HepG2 (cell line): Measurements from ENCODE around the gene CHIC2. TPM values are rescaled to one million over a fixed set of nuclear protein-coding genes. Genes with fewer than 3 reads are reported as not detected.

Experiments used
- AGO1 ChIP-seq: fragments of 200-400 bp; formaldehyde crosslinking; IDR thresholded peaks from 2 replicates; pipeline ENCODE4 v1.6.1; 2017; ENCODE audit warnings: mild to moderate bottlenecking, low read depth, low read length, moderate library complexity; ENCODE audit not compliant: poor library complexity, severe bottlenecking
- GLI4 ChIP-seq: sonication (generic); formaldehyde crosslinking; IDR thresholded peaks from 2 replicates; pipeline ENCODE4 v1.5.1; 2020; ENCODE audit warnings: missing genetic modification reagents, mild to moderate bottlenecking, moderate library complexity, borderline replicate concordance
- HNRNPLL ChIP-seq: fragments of 200-400 bp; formaldehyde crosslinking; IDR thresholded peaks from 2 replicates; pipeline ENCODE4 v1.6.1; 2017; ENCODE audit warnings: mild to moderate bottlenecking, low read depth, low read length; ENCODE audit not compliant: poor library complexity, severe bottlenecking
- LCORL ChIP-seq, 2 experiments: fragments of 450-650 bp in 1 of 2; sonication (generic) in 1 of 2; formaldehyde crosslinking in 1 of 2; IDR thresholded peaks; 2 replicates each; pipeline versions ENCODE4 v1.5.0 to v1.6.1; 2017 to 2020; ENCODE audit warnings: antibody characterized with exemption in 1 of 2, missing genetic modification reagents in 1 of 2
- NONO ChIP-seq, 2 experiments: fragments of 450-650 bp in 1 of 2; sonication (generic) in 1 of 2; formaldehyde crosslinking in 1 of 2; IDR thresholded peaks in 1 of 2; conservative IDR thresholded peaks in 1 of 2; 2 replicates each; pipeline versions ENCODE4 v1.6.1 to v1.8.0; 2017 to 2022; ENCODE audit warnings: mild to moderate bottlenecking in 1 of 2, missing genetic modification reagents in 1 of 2, moderate library complexity in 1 of 2
- NR2F2 ChIP-seq: IDR thresholded peaks from 2 replicates; pipeline ENCODE4 v1.6.1; 2012; ENCODE audit warnings: low read depth, inconsistent platforms, borderline replicate concordance
- TARDBP ChIP-seq: sonication (generic); formaldehyde crosslinking; IDR thresholded peaks from 2 replicates; pipeline ENCODE4 v1.8.0; 2022; ENCODE audit warnings: mild to moderate bottlenecking, missing genetic modification reagents
- ZNF256 ChIP-seq: sonication (generic); formaldehyde crosslinking; conservative IDR thresholded peaks from 2 replicates; pipeline ENCODE4 v1.4.0; 2020; ENCODE audit warnings: missing genetic modification reagents
- ZNF607 ChIP-seq: sonication (generic); formaldehyde crosslinking; IDR thresholded peaks from 2 replicates; pipeline ENCODE4 v1.5.1; 2020; ENCODE audit warnings: missing genetic modification reagents, mild to moderate bottlenecking, borderline replicate concordance
- ZNF614 ChIP-seq: IDR thresholded peaks from 2 replicates; pipeline ENCODE4 v1.6.1; 2018; ENCODE audit warnings: missing biosample characterization, missing genetic modification reagents, inconsistent platforms, borderline replicate concordance
- ZSCAN25 ChIP-seq: sonication (generic); formaldehyde crosslinking; IDR thresholded peaks from 2 replicates; pipeline ENCODE4 v1.8.0; 2022; ENCODE audit warnings: mild to moderate bottlenecking, missing genetic modification reagents
- polyA plus RNA-seq, 8 experiments: library from polyadenylated mRNA; depleted of rRNA in 3 of 8; stranded (reverse) in 7 of 8; unstranded in 1 of 8; fragments of >200 nt; fragmentation: Illumina TruSeq in 4 of 8; extraction: Trizol in 4 of 8; gene quantifications; 2 replicates each; pipeline versions ENCODE4 v1.2.1 to v1.2.3, GENCODE V29; 2011 to 2016; ENCODE audit warnings: low read depth in 4 of 8, missing spikeins in 1 of 8, mixed read lengths in 1 of 8; ENCODE audit not compliant: insufficient read depth in 1 of 8
- total RNA-seq, 5 experiments: library from RNA; depleted of rRNA; stranded (reverse); fragments of >200 nt; fragmentation: Illumina TruSeq; extraction: Trizol; gene quantifications; 2 replicates each; pipeline ENCODE4 v1.2.3, GENCODE V29; 2016; ENCODE audit warnings: low read depth in 1 of 5
- TF ChIP-seq, protein P1 (sequence below): sonication (generic); formaldehyde crosslinking; IDR thresholded peaks from 2 replicates; pipeline ENCODE4 v1.5.0; 2020; ENCODE audit warnings: missing genetic modification reagents
- TF ChIP-seq, protein P2 (sequence below): sonication (generic); formaldehyde crosslinking; IDR thresholded peaks from 2 replicates; pipeline ENCODE4 v1.8.0; 2023; ENCODE audit warnings: mild to moderate bottlenecking, missing genetic modification reagents
- TF ChIP-seq, protein P3 (sequence below): sonication (generic); formaldehyde crosslinking; IDR thresholded peaks from 2 replicates; pipeline ENCODE4 v1.4.0; 2020; ENCODE audit warnings: missing genetic modification reagents
- TF ChIP-seq, protein P4 (sequence below): IDR thresholded peaks from 2 replicates; pipeline ENCODE4 v1.6.1; 2016; ENCODE audit warnings: missing genetic modification reagents, missing compliant biosample characterization
- TF ChIP-seq, protein P5 (sequence below): sonication (generic); formaldehyde crosslinking; IDR thresholded peaks from 2 replicates; pipeline ENCODE4 v1.4.0; 2020; ENCODE audit warnings: missing genetic modification reagents
- TF ChIP-seq, protein P6 (sequence below): IDR thresholded peaks from 2 replicates; pipeline ENCODE4 v1.6.1; 2018; ENCODE audit warnings: missing genetic modification reagents, mild to moderate bottlenecking, missing compliant biosample characterization
- TF ChIP-seq, protein P7 (sequence below): sonication (generic); formaldehyde crosslinking; IDR thresholded peaks from 2 replicates; pipeline ENCODE4 v1.5.1; 2020; ENCODE audit warnings: missing genetic modification reagents, mild to moderate bottlenecking, borderline replicate concordance

Gene CHIC2
- total and polyA plus RNA-seq, 2 of the 13 experiments (the other 11 are each of a cell fraction or from before 2014, with no cell fraction given) = 10.0 to 17.2 TPM

DNA sequence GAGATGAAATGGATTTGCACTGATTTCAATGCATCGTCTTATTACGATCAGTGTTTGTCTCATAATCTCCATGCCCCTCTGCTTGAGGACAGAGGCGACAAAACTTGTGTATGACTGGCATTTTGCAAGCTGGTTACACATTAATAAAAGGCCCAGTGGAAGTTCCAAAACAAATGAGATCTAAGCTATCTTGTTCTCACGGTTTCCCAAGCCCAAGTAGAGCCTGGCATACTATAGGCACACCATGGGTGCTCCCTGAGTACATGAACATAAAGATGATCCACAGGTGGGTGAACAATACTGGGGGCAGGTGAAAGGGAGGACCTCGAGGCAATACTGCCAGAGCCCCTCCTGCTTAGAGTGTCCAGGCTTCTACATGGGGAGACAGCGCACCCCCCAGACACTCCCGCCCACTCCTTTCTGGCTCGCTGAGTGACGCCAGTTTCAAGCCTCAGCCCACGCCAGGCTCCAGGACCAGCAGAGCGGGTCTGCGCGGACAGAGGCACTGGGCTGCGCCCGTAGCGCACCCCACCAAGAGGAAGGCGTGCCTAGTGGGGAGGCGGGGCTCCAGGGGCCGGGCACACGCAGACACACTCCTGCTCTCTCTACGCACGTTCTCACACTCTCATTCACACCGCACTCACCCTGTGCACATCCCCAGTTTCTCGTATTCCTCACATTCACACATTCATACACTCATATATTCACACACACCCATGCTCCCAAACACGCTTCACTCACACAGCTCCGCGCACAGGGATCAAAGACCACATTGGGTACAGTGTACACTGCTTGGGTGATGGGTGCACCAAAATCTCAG, 26.6 kb upstream of the CHIC2 start (continued):
- TF ChIP-seq NONO (IDR thresholded peaks at IDR 0.05) (no peak), NONO (CRISPR knock-in tag; conservative IDR thresholded peaks at IDR 0.05) (peak; percentile 10; the same call in 1 of the 2 replicates), HNRNPLL (peak; percentile 99), NR2F2 (0 out of 2 replicates have a peak, but pooled peaks have one; percentile 3), LCORL (IDR thresholded peaks at IDR 0.05) (no peak), LCORL (CRISPR knock-in tag; IDR thresholded peaks at IDR 0.05) (0 out of 2 replicates have a peak, but pooled peaks have one; percentile 30), GLI4 (CRISPR knock-in tag) (0 out of 2 replicates have a peak, but pooled peaks have one; percentile 48), ZNF614 (CRISPR knock-in tag) (peak; percentile 21; the same call in 1 of the 2 replicates), TARDBP (peak; percentile 35; the same call in 1 of the 2 replicates), ZSCAN25 (CRISPR knock-in tag) (0 out of 2 replicates have a peak, but pooled peaks have one; percentile 59), ZNF607 (CRISPR knock-in tag) (peak; percentile 59; the same call in 1 of the 2 replicates), ZNF256 (CRISPR knock-in tag) (no peak), AGO1 (no peak)
- TF ChIP-seq, protein P1, sequence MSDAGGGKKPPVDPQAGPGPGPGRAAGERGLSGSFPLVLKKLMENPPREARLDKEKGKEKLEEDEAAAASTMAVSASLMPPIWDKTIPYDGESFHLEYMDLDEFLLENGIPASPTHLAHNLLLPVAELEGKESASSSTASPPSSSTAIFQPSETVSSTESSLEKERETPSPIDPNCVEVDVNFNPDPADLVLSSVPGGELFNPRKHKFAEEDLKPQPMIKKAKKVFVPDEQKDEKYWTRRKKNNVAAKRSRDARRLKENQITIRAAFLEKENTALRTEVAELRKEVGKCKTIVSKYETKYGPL (CRISPR knock-in tag) = no peak
- TF ChIP-seq, protein P2, sequence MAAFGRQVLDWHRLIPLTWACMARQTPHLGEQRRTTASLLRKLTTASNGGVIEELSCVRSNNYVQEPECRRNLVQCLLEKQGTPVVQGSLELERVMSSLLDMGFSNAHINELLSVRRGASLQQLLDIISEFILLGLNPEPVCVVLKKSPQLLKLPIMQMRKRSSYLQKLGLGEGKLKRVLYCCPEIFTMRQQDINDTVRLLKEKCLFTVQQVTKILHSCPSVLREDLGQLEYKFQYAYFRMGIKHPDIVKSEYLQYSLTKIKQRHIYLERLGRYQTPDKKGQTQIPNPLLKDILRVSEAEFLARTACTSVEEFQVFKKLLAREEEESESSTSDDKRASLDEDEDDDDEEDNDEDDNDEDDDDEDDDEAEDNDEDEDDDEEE (CRISPR knock-in tag) = peak; percentile 75; the same call in 1 of the 2 replicates
- TF ChIP-seq, protein P3, sequence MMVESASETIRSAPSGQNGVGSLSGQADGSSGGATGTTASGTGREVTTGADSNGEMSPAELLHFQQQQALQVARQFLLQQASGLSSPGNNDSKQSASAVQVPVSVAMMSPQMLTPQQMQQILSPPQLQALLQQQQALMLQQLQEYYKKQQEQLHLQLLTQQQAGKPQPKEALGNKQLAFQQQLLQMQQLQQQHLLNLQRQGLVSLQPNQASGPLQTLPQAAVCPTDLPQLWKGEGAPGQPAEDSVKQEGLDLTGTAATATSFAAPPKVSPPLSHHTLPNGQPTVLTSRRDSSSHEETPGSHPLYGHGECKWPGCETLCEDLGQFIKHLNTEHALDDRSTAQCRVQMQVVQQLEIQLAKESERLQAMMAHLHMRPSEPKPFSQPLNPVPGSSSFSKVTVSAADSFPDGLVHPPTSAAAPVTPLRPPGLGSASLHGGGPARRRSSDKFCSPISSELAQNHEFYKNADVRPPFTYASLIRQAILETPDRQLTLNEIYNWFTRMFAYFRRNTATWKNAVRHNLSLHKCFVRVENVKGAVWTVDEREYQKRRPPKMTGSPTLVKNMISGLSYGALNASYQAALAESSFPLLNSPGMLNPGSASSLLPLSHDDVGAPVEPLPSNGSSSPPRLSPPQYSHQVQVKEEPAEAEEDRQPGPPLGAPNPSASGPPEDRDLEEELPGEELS = peak; percentile 49; the same call in 1 of the 2 replicates
- TF ChIP-seq, protein P4, sequence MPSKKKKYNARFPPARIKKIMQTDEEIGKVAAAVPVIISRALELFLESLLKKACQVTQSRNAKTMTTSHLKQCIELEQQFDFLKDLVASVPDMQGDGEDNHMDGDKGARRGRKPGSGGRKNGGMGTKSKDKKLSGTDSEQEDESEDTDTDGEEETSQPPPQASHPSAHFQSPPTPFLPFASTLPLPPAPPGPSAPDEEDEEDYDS (CRISPR knock-in tag) = peak; percentile 40; the same call in 1 of the 2 replicates
- TF ChIP-seq, protein P5, sequence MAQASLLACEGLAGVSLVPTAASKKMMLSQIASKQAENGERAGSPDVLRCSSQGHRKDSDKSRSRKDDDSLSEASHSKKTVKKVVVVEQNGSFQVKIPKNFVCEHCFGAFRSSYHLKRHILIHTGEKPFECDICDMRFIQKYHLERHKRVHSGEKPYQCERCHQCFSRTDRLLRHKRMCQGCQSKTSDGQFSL (CRISPR knock-in tag) = no peak
- TF ChIP-seq, protein P6, sequence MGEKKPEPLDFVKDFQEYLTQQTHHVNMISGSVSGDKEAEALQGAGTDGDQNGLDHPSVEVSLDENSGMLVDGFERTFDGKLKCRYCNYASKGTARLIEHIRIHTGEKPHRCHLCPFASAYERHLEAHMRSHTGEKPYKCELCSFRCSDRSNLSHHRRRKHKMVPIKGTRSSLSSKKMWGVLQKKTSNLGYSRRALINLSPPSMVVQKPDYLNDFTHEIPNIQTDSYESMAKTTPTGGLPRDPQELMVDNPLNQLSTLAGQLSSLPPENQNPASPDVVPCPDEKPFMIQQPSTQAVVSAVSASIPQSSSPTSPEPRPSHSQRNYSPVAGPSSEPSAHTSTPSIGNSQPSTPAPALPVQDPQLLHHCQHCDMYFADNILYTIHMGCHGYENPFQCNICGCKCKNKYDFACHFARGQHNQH (CRISPR knock-in tag) = peak; percentile 41; the same call in 1 of the 2 replicates
- TF ChIP-seq, protein P7, sequence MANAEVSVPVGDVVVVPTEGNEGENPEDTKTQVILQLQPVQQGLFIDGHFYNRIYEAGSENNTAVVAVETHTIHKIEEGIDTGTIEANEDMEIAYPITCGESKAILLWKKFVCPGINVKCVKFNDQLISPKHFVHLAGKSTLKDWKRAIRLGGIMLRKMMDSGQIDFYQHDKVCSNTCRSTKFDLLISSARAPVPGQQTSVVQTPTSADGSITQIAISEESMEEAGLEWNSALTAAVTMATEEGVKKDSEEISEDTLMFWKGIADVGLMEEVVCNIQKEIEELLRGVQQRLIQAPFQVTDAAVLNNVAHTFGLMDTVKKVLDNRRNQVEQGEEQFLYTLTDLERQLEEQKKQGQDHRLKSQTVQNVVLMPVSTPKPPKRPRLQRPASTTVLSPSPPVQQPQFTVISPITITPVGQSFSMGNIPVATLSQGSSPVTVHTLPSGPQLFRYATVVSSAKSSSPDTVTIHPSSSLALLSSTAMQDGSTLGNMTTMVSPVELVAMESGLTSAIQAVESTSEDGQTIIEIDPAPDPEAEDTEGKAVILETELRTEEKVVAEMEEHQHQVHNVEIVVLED (CRISPR knock-in tag) = 0 out of 2 replicates have a peak, but pooled peaks have one; percentile 5
